ENCODE results near the gene RGPD6.
"Not testable (repeated sequence)": the region's sequence is repeated elsewhere in the genome, so short reads cannot be mapped to it uniquely, and the experiment has no call there.

The RGPD6 gene

DNA sequence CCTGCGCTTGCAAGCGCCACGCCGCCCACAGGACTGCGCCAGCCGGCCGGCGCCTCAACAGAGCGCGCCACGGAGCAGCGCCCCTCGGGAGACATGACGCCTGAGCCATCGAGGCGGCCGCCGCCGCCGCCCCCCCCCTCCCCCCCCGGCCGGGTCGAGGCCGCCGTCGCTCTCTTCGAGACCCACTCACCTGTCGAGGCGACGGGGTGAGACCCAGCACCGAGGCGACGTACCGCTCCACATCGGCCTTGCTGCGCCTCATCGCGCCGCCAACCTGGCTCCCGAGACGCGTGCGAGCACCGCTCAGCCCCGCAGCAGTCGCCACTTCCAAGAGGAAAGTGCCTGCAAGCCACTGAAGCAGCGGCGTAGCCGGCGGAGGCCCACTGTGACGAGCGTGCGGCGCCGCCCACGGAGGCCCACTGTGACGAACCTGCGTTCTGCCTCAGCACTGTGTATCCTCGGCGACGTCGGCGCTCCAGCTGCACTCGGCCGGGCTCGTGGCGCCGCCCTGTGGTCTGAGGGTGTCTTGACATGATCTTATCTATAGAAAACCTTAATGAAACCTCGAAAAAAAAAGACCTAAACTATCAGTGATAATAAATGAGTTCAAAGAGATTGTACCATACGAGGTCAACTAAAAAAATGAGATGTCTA, at the start of gene RGPD6:
TSS of gene RGPD6 (minus strand) at position 460 of the 654 bp plus-strand sequence. CDS start at position 262, 198 bp downstream.
- not testable (repeated sequence) for DNase-seq

- DNase-seq: not testable (repeated sequence)
These were observed 42.4 kb upstream of the RGPD6 start for GRCh38 chr2:110619326-110619939.

DNA sequence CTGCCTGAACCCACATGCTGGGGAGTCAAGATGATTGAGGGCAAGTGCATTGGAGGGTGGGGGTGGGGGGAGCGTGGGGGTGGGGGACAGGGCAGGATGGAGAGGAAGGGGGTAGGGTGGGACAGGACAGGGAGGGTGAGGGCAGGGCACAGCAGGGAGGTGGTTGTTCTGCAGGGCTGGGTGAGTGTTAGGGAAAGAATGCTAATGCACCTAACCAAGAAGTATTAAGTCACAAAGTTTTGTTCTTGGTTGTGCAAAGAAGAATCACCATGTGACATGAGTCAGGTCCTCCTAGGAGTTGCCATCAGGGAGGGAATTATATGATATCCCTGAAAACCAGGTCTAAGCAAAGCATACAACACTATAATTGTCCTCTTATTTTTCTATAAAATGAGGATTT, 36.9 kb upstream of the RGPD6 start:
- not testable (repeated sequence) for DNase-seq

- not testable (repeated sequence) for DNase-seq
These were observed 33.7 kb upstream of the RGPD6 start for GRCh38 chr2:110610613-110611250.

- not testable (repeated sequence) for DNase-seq
These were observed 33.0 kb upstream of the RGPD6 start for GRCh38 chr2:110609843-110610612.

DNA sequence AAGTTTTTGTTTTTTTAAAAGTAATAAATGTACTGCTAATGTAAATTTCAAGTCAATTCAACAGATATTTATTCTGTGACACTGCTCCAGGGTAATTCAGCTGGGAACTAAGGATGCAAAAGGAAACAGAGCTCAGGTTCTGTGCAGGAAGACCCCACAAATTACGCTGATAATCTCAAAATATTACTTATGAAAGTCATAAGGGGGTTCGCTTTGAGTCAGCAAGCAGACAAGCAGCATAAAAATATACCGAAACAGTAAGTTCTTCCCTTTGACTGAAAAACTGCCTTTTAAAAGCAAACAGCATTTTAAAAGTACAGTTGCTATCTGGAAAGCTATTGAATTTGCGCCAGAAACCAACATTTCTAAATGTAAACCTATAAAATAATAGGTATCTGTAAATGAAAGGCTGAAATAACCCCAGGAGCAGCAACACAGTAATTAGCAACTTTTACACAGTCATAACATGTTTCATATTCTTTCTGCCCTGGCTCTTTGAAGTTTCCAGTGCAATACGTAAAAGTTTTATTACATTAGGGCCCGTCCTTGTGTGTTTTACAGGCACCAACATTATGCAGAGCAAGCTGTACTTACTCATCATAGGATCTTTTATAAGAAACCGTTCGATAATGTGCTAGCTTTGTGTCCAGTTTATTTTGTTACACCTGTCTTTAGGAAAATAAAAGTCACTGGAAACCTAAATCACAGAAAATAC, 31.9 kb upstream of the RGPD6 start:
- DNase-seq: not testable (repeated sequence)

DNA sequence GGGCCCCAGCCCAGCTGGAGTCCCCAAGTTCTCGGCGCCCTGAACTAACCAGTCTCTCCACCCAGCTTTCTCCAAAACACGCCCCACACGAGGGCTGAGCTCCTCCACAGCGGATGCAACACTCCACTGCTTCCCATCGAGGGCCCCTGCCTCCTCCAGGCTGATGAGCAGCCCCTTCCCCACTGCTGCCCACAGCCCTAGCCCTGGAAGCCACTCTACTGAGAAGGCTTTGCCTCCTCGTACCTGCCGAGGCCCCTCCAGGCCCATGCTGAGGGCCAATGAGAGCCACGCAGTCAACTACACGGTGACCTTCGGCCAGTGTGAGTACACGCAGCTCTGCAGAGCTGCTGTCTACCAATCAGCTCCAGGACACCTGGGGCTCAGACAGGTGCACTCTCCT, 28.0 kb upstream of the RGPD6 start:
- not testable (repeated sequence) for DNase-seq

DNA sequence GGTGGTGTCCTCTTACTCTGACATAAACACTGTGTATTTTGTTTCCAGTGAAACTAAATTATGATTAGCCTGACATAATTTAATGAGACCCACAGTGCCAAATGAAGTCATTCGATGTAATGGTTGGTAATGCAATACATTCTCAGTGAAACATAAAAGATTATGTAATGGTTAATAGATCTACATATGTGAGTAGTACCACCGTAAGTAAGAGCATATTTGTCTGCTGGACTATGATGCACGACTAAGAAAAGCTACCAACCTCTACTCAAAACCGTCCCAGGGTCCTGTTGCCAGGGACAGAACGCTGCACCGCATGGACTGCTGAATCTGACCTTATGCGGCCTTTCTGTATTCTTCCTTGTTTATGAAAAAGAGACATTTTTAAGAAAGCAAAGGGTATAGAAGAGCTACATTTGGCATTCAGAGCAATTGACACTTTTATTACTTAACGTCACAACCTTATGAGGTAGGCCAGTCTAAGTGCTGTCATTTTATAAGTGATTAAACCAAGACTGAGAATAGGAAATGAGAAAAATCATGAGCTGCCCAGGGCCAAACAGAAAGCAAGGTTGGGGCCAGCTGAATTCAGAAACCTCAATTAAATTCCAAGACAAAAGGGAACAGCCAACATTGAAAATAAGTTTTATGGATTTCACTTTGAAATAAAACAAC, 27.0 kb upstream of the RGPD6 start:
- not testable (repeated sequence) for DNase-seq

GRCh38 chr2:110602139-110602538, 25.1 kb upstream of the RGPD6 start:
- not testable (repeated sequence) for DNase-seq

DNA sequence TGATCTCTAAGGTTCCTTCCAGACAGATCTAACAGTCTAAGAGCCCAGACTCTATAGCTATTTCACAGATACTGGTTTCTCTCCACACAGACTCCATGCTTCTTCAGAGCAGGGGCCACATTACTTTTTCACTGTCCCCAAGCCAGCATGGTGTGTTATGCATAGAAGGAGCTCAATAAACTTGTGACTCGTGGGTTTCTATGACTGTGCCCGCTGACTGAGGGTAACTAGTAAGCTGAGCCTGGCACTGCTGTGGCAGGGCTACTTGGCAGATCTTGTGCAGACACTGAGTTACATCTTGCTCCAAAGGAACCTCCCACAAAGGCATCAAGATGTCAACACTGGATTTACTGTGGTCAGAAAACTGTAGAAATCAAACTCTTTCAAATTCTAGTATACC, 15.0 kb upstream of the RGPD6 start:
- DNase-seq: not testable (repeated sequence)

- not testable (repeated sequence) for DNase-seq
These were observed 12.8 kb upstream of the RGPD6 start for GRCh38 chr2:110589677-110590330.

GRCh38 chr2:110588520-110588919, 11.5 kb upstream of the RGPD6 start:
- not testable (repeated sequence) for DNase-seq

DNA sequence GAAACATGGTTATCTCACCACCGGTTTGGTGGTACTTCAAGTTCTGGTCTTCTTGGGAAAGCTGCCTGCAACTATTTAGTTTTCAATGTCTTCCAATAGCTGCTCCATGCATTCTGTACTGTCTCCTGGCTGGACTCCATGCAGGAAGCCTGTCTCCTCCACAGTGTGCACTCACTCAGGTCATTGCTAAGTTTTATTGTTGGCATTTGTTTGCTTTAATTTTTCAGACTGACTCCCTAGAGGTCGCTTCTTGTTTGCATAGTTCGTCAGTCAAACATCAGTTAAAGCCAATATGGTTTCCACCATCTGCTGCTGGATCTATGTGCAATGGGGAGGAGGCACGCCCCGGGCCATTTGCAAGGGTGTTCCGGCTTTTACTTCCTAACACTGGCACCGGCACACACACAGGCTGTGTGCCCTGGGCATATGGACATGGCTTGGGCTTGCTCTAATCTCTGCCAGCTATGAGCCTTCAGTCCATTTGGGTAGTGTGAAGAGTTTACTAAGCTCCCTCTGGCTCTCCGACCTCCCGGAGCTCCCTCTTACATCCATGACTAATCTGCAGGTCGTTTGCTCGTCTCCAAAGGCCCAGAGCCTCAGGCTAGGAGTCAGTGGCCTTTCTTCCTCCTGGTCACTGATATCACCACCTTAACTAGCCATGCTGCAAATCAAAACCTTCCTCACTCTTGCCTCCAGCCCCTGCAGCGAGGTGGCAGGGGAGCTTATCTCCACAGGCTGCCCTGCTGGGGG, 2.4 kb upstream of the RGPD6 start:
- not testable (repeated sequence) for DNase-seq

GRCh38 chr2:110578429-110578828, 1.4 kb upstream of the RGPD6 start:
- not testable (repeated sequence) for DNase-seq

GRCh38 chr2:110499755-110500377, 77.2 kb downstream of the RGPD6 start:
- not testable (repeated sequence) for DNase-seq

GRCh38 chr2:110496027-110496426, 81.0 kb downstream of the RGPD6 start:
- not testable (repeated sequence) for DNase-seq

DNA sequence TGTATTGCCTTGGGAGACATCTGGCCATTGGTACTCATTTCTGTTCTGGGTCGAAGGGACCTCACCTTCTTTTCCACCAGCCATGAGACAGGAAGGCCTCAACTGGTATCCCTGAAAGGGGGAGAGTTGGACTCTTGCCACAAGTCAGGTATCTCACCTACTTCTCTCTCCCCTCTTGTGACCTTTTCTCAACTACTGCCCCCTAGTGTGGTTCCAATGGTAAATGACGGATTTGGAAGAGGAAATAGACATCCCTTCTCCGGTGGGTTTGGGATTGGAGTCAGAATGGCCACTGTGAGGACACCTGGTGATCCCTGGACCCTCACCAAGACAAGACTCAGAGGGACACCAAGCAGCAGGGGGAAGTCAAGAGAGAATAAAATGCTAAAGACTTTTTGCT, 82.5 kb downstream of the RGPD6 start:
- DNase-seq: not testable (repeated sequence)

DNA sequence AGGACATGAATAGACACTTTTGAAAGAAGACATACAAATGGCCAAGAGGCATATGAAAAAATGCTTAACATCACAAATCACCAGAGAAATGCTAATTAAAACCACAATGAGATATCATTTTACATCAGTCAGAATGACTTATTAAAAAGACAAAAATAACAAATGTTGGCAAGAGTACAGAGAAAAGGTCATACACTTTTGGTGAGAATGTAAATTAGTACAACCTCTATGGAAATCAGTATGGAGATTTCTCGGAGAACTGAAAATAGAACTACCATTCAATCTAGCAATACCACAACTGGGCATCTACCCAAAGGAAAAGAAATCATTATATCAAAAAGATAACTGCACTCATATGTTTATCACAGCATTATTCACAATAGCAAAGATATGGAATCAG, 88.0 kb downstream of the RGPD6 start:
- not testable (repeated sequence) for DNase-seq

GRCh38 chr2:110482697-110483096, 94.3 kb downstream of the RGPD6 start:
- DNase-seq: not testable (repeated sequence)

GRCh38 chr2:110481200-110481599, 95.8 kb downstream of the RGPD6 start:
- not testable (repeated sequence) for DNase-seq

All from right forelimb (tissue), 1 donor.